GM13976 (cell line): Measurements from ENCODE around the gene UBL3.

Experiments used
- DNase-seq: peaks from one replicate; pipeline ENCODE4 v3.0.0; 2012; ENCODE audit warnings: low spot score
- in situ Hi-C: fragments of 300-500 bp; cut with MboI; formaldehyde crosslinking; loops from one replicate; pipeline ENCODE4 v1.12.0; 2022; ENCODE audit warnings: low sequenced_read_pairs, mixed read lengths, inconsistent platforms; ENCODE audit not compliant: unreplicated experiment
- TF ChIP-seq, protein P1 (sequence below): IDR thresholded peaks from 2 replicates; pipeline ENCODE4 v1.5.1; 2012; ENCODE audit warnings: borderline replicate concordance, mild to moderate bottlenecking; ENCODE audit not compliant: insufficient read depth; ENCODE audit errors: extremely low read depth, missing control alignments, control extremely low read depth

UBL3 gene

GRCh38 chr13:29808264-29808663 is 42.2 kb downstream of the UBL3 start:
- in situ Hi-C loops = no loop called here
- DNase-seq = no peak
- TF ChIP-seq, protein P1, sequence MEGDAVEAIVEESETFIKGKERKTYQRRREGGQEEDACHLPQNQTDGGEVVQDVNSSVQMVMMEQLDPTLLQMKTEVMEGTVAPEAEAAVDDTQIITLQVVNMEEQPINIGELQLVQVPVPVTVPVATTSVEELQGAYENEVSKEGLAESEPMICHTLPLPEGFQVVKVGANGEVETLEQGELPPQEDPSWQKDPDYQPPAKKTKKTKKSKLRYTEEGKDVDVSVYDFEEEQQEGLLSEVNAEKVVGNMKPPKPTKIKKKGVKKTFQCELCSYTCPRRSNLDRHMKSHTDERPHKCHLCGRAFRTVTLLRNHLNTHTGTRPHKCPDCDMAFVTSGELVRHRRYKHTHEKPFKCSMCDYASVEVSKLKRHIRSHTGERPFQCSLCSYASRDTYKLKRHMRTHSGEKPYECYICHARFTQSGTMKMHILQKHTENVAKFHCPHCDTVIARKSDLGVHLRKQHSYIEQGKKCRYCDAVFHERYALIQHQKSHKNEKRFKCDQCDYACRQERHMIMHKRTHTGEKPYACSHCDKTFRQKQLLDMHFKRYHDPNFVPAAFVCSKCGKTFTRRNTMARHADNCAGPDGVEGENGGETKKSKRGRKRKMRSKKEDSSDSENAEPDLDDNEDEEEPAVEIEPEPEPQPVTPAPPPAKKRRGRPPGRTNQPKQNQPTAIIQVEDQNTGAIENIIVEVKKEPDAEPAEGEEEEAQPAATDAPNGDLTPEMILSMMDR = no peak

DNA sequence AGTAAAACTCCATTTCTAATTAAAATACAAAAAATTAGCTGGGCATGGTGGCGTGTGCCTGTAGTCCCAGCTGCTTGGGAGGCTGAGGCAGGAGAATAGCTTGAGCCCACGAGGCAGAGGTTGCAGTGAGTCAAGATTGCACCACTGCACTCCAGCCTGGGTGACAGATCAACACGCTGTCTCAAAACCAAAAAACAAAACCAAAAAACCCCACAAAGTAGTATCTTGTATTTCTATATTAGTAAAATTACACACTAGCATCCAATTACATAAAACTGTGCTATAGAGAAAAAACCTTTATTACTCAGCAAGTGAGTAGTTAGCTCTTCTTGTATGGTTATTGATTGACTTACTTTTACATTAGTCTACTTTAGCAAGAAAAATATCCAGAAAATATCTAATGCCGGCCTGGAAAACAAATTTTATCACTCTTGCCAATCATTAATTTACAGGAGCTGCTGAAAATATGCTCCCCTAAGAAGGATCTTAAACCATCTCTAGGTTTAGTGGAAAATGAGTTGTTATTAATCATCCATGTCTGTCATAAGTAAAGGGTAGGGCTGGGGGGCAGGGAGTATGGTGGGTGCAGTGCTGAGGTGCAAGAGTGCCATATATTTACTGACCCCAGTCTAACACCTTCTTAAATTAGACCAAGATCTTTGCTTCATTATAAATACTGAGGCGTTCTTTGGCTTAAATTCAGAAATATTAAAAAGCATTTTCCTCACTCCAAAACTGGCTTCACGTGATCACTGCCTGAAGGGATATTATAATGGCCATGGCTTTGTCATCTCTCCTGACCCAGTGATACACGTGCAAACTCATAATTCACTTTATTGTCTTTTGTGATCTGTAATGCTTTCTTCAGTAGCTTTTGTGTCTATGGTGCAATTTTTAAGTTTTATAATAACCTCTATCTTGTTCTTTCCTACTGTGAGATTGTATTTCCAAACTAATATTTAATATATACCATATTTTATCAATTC is 44.1 kb downstream of the UBL3 start:
- in situ Hi-C loops = no loop called here
- DNase-seq = no peak
- TF ChIP-seq, protein P1 = no peak

- no peak for DNase-seq
- TF ChIP-seq, protein P1 = no peak
- in situ Hi-C loops = no loop called here
These were observed 47.2 kb downstream of the UBL3 start for GRCh38 chr13:29803221-29803620.

DNA sequence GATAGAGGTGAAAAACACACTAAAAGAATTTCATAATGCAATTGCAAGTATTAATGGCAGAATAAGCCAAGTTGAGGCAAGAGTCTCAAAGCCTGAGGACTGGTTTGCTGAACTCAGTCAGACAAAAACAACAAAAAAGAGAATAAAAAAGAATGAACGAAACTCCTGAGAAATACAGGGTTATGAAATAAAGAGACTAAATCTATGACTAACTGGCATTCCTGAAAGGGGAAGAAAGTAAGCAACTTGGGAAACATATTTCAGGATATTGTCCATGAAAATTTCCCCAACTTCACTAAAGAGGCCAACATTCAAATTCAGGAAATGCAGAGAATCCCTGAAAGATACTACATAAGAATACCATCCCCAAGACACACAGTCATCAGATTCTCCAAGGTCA is 47.8 kb downstream of the UBL3 start:
- DNase-seq = no peak
- TF ChIP-seq, protein P1 = no peak
- in situ Hi-C loops = no loop called here

DNA sequence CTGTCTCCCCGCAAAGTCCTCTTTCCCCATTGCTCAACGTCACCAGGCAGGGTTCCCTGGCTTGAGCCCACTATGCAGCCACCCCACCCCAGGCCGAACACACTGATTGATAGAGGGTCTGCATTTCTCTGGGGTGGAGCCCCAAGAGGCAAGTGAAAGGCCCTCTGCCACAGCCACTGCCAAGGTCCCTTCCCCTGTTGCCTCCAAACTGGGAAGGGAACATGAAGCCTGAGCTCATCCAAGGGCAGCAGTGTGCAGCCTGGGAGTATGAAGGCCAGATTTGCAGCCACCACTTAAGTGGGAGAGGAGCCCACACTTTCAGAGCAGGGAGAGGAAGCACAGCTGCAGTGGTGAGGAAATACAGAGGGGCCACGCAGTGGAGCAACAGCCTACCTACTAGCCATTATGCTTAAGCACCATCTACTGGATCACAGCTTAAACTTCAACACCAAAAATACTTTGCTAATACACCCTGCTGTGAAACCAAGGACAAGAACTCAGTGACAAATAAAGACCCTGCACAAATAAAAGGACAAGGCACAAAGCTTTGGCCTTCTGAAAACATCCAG is 48.6 kb downstream of the UBL3 start:
- no peak for DNase-seq
- TF ChIP-seq, protein P1 = no peak
- in situ Hi-C loops = no loop called here

- in situ Hi-C loops = no loop called here
- DNase-seq = no peak
- TF ChIP-seq, protein P1 = no peak
These were observed 49.3 kb downstream of the UBL3 start for GRCh38 chr13:29801102-29801501.
